Measurements from ENCODE around the gene ZNF19. TPM values are rescaled to one million over a fixed set of nuclear protein-coding genes. Genes with fewer than 3 reads are reported as not detected.

Gene ZNF19
- total RNA-seq, 1 experiment from 2014 or later: 4.7 TPM

DNA sequence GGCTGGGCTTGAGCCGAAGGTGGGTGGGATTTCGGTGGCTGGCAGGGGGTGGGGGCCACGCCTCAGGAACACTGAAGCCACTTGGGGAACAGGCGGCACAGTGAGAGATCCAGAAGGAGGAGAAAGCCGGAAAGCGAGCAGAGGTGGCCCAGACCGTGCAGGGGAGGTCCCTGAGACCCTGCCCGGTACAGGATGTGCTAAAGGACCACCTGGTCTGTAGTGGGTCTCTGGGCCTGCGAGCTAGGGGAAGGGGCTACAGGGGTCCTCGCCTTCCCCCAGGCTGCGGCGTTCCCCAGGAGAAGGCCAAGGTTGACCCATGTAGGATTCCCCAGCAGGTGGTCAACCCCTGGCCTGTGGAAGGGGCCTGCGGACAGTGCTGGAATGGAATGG is 47.1 kb downstream of the ZNF19 start, which contains the start of gene TLE7:
Gene TLE7, minus strand, starts transcription at position 4 of the 390 bp plus-strand sequence. CDS start 8,730 bp downstream, outside the sequence.
- H2BK120ac ChIP-seq (ENCODE audit: low read depth, low read length, poor library complexity, severe bottlenecking): no peak within 1 kb of the TSS
- Mint-ChIP-seq H3K27ac (no peak within 1 kb of the TSS; a peak in 1 of 7 replicates), H3K4me1 (peaks cover 0 to 3% of the 10 kb centered on the region in 2 experiments; a peak in 1 of 4 replicates), H3K4me3 (no peak within 1 kb of the TSS), H3K9me3 (peaks cover 24% of the 10 kb centered on the region in 2 experiments), H3K36me3 (ENCODE audit: insufficient read depth in 1 of 3, low read depth in 3 of 3) (peaks cover 4 to 9% (median 8%) of the 10 kb centered on the region in 3 experiments; a peak in 5 of 7 replicates), H3K27me3 (ENCODE audit: low read depth) (peaks cover 20% of the 10 kb centered on the region)
- no peaks in the 10 kb centered on the region for H3K23me2 ChIP-seq (ENCODE audit: insufficient read length, low read depth, low read length, poor library complexity, severe bottlenecking)
- no peak within 1 kb of the TSS for H4K5ac ChIP-seq (ENCODE audit: insufficient read length, low read depth, low read length)
- H3K56ac ChIP-seq (ENCODE audit: insufficient read length, low read depth, low read length): no peak within 1 kb of the TSS
- DNase-seq: no peak
- no peaks in the 10 kb centered on the region for H4K20me1 ChIP-seq (ENCODE audit: control insufficient read depth, insufficient read depth, insufficient read length)
- no peak within 1 kb of the TSS for H2AFZ ChIP-seq (ENCODE audit: low read length)
- no peak within 1 kb of the TSS for H2BK12ac ChIP-seq (ENCODE audit: insufficient read length, low read depth, low read length)
- H3K4me1 ChIP-seq (ENCODE audit: insufficient read depth, low read length): no peaks in the 10 kb centered on the region
- H3K27me3 ChIP-seq (ENCODE audit: insufficient read depth, low read length): no peaks in the 10 kb centered on the region
- H3K4ac ChIP-seq (ENCODE audit: low read depth, low read length): no peak within 1 kb of the TSS
- no peaks in the 10 kb centered on the region for H3K79me1 ChIP-seq (ENCODE audit: insufficient read depth, low read depth, low read length, poor library complexity, severe bottlenecking)
- no CpG with 5 or more reads among the region's 13 CpGs for WGBS (ENCODE audit: extremely low coverage, insufficient read length, low lambda C conversion rate)
- no peak within 1 kb of the TSS for H2BK20ac ChIP-seq (ENCODE audit: low read depth, low read length, poor library complexity, severe bottlenecking)
- H2BK15ac ChIP-seq (ENCODE audit: low read depth, low read length): no peak within 1 kb of the TSS
- no peak within 1 kb of the TSS for H3K4me2 ChIP-seq (ENCODE audit: insufficient read depth, insufficient read length, low read length)
- H3K9ac ChIP-seq (ENCODE audit: extremely low read depth, insufficient read length, low read length): no peak within 1 kb of the TSS
- no peak within 1 kb of the TSS for H4K91ac ChIP-seq (ENCODE audit: insufficient read length, low read depth, low read length)
- H3K18ac ChIP-seq (ENCODE audit: insufficient read length, low read depth, low read length): peak within 1 kb of the TSS; percentile 59
- H4K8ac ChIP-seq (replicated peaks; ENCODE audit: insufficient read length, low read depth, low read length): no peak within 1 kb of the TSS
- H3K9me3 ChIP-seq (ENCODE audit: control insufficient read depth, low read depth, low read length): peaks cover 7% of the 10 kb centered on the region
- H3K27ac ChIP-seq (ENCODE audit: insufficient read length, low read depth, low read length): no peak within 1 kb of the TSS
- H3K23ac ChIP-seq (ENCODE audit: insufficient read length, low read depth, low read length): no peak within 1 kb of the TSS
- H3K79me2 ChIP-seq (ENCODE audit: insufficient read depth, low read length): no peaks in the 10 kb centered on the region
- TF ChIP-seq CTCF (conservative IDR thresholded peaks at IDR 0.05): no peak
- no peak within 1 kb of the TSS for H3T11ph ChIP-seq (ENCODE audit: low read length)
- no peak within 1 kb of the TSS for H2BK5ac ChIP-seq (ENCODE audit: insufficient read length, low read length)
- no peak within 1 kb of the TSS for H3K14ac ChIP-seq (ENCODE audit: insufficient read depth, low read length)
- H2AK5ac ChIP-seq (ENCODE audit: insufficient read length, low read length): no peak within 1 kb of the TSS

Measured in H9 (cell line).